Measurements from ENCODE around the gene SAFB.

Gene SAFB

DNA sequence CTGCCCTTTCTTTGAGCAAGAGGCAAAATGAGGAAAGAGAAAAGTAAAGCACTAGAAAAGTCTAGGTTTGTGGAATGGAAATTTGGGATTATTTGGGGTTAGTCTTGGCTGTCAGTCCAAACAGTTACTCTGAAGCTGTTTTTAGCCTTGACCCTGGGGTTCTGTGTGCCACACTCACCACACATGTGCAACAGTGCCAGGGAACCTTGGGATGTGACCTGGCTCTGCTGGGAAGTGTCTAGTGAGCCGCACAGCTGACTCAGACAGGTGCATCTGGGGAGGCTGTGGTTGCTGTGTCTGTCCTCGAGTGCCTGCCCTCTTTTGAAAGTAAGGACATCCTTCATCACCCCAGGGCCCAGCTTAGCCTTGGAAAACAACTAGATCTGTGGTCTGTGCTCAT, 41.6 kb downstream of the SAFB start:
- no peak overlapping the region for H3K27ac ChIP-seq
- no peak for TF ChIP-seq CTCF (IDR thresholded peaks at IDR 0.05; ENCODE audit: low read depth, low read length)
- peaks cover 92% of the 10 kb centered on the region for H3K36me3 ChIP-seq
- no peaks in the 10 kb centered on the region for H3K27me3 ChIP-seq (ENCODE audit: insufficient read depth, low read depth, severe bottlenecking)
- H3K9me3 ChIP-seq (ENCODE audit: severe bottlenecking) = no peaks in the 10 kb centered on the region
- no peak overlapping the region for H3K4me3 ChIP-seq (ENCODE audit: low read depth, low read length)
- DNase-seq = no peak

- Histone ChIP-seq H3K36me3 (peaks cover 90% of the 10 kb centered on the region), H3K9me3 (ENCODE audit: severe bottlenecking) (no peaks in the 10 kb centered on the region), H3K4me3 (ENCODE audit: low read depth, low read length) (no peak overlapping the region), H3K27ac (no peak overlapping the region), H3K27me3 (ENCODE audit: insufficient read depth, low read depth, severe bottlenecking) (no peaks in the 10 kb centered on the region)
- DNase-seq = no peak
- 0 out of 2 replicates have a peak, but pooled peaks have one; percentile 22 for TF ChIP-seq CTCF (IDR thresholded peaks at IDR 0.05; ENCODE audit: low read depth, low read length)
Observed at GRCh38 chr19:5665781-5666513, 43.1 kb downstream of the SAFB start.

DNA sequence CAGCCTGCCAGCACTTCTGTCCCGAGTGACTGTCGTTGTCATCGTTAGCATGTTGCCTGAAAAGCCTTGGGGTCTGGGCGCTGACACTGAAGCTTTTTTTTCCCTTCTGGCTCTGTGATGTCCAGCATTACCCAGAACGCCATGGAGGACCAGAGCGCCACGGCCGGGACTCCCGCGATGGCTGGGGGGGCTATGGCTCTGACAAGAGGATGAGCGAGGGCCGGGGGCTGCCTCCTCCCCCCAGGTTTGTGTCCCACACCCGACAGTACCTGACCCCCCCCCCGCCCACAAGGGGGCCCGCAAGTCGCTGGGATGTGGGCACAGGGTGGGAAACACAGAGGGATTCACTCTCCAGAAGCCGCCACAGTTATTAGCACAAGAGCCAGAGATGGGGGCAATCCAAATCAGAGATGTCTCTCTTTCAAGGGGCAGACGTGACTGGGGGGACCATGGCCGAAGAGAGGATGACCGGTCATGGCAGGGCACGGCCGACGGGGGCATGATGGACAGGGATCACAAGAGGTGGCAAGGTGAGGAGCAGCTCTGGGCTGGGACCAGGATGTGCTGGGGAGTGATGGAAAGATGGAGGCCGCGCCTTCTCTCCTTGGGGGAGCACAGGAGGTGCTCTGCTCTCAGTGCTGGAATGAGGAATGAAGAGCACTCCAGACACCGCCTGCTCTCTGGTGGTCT, 44.2 kb downstream of the SAFB start:
- Histone ChIP-seq H3K4me3 (ENCODE audit: low read depth, low read length) (no peak overlapping the region), H3K27me3 (ENCODE audit: insufficient read depth, low read depth, severe bottlenecking) (no peaks in the 10 kb centered on the region), H3K9me3 (ENCODE audit: severe bottlenecking) (no peaks in the 10 kb centered on the region), H3K27ac (no peak overlapping the region), H3K36me3 (peaks cover 86% of the 10 kb centered on the region)
- DNase-seq = no peak
- TF ChIP-seq CTCF (IDR thresholded peaks at IDR 0.05; ENCODE audit: low read depth, low read length) = no peak

DNA sequence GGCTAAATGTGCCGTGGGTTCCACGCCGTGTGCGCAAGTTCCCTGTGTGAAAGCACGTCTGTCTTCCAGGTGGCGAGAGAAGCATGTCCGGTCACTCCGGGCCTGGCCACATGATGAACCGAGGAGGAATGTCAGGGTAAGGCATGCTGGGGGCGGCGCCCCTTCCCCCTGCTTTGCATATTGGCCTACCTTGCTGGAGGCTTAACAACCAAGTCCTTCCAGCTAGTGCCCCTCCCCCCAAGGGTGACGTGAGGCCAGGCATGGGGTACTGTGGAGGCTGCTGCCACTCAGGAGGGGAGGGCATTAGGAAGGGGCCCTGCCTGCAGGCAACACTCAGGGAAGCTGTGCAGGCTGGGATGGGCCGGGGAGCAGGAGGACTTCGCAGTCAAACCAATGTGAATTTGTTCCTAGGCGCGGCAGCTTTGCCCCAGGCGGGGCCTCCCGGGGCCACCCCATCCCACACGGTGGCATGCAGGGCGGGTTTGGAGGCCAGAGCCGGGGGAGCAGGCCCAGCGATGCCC, 44.9 kb downstream of the SAFB start:
- H3K9me3 ChIP-seq (ENCODE audit: severe bottlenecking) = no peaks in the 10 kb centered on the region
- H3K4me3 ChIP-seq (ENCODE audit: low read depth, low read length) = no peak overlapping the region
- H3K27ac ChIP-seq = 0 out of 2 replicates have a peak overlapping the region, but pooled peaks have one; percentile 23
- peaks cover 80% of the 10 kb centered on the region for H3K36me3 ChIP-seq
- DNase-seq = peak; percentile 88
- H3K27me3 ChIP-seq (ENCODE audit: insufficient read depth, low read depth, severe bottlenecking) = no peaks in the 10 kb centered on the region
- TF ChIP-seq CTCF (IDR thresholded peaks at IDR 0.05; ENCODE audit: low read depth, low read length) = no peak

GRCh38 chr19:5669212-5669611, 46.3 kb downstream of the SAFB start:
- TF ChIP-seq CTCF (IDR thresholded peaks at IDR 0.05; ENCODE audit: low read depth, low read length) = no peak
- Histone ChIP-seq H3K27ac (no peak overlapping the region), H3K27me3 (ENCODE audit: insufficient read depth, low read depth, severe bottlenecking) (no peaks in the 10 kb centered on the region), H3K4me3 (ENCODE audit: low read depth, low read length) (no peak overlapping the region), H3K36me3 (peaks cover 69% of the 10 kb centered on the region), H3K9me3 (ENCODE audit: severe bottlenecking) (no peaks in the 10 kb centered on the region)
- no peak for DNase-seq
